DMS114 treated with DMSO at 0.1 percent for 48 hours (cell line): ENCODE measurements around the gene GNG4.
"Not testable (repeated sequence)": the region's sequence is repeated elsewhere in the genome, so short reads cannot be mapped to it uniquely, and the experiment has no call there.

ENCODE experiments used
- DNase-seq: peaks from one replicate; lab custom pipeline; 2025; ENCODE audit not compliant: unreplicated experiment; lab: John Stamatoyannopoulos, UW

Gene GNG4

DNA sequence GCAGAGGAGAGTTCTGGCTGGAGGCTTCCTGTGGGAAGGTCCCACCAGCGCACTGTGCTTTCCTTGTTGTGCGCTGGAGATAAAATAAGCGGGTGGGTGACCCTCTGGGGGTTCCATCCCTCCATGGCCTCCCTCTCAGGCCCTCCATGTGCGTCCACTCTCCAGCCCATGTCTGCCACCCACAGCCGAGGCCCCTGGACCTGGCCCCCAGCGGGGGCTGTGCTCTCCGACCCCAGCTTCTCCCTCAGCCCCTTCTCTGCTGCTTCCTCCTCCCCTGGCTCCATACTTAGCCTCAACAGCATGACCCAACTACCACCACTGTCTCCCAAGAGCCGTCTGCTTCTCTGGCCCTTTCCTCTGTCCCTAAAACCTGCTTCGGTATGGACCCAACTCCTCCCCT, 61.4 kb downstream of the GNG4 start:
- DNase-seq: no peak

DNA sequence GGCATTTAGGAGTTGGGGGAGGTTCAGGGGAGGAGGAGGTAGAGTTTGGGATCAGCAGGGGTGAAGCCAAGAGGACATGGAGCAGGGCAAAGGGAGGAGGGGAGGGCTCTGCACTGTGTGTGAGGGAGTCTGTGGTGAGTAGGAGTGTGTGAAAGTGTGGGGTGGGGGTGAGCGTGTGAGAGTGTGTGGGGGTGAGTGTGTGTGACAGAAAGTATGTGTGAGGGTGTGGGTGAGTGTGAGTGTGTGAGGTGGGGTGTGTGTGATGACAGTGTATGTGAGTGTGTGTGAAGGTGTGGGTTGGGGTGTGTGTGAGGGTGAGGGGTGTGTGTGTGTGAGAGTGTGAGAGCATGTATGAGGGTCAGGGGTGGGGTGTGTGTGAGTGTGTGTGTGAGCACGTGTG, 62.6 kb downstream of the GNG4 start:
- no peak for DNase-seq

DNA sequence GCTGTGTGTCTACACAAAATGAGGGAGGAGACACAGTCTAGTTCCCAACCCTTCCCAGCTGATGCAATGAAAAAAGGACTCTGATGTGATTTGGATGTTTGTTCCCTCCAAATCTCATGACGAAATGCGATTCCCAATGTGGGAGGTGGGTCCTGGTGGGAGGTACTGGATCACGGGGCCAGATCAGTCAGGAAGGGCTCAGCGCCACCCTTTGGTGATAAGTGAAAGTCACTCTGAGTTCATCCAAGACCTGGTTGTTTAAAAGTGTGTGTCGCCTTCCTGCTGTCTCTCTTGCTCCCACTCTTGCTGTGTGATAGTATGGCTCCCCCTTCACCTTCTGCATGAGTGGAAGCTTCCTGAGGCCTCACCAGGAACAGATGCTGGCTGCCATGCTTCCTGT, 63.2 kb downstream of the GNG4 start:
- no peak for DNase-seq

DNA sequence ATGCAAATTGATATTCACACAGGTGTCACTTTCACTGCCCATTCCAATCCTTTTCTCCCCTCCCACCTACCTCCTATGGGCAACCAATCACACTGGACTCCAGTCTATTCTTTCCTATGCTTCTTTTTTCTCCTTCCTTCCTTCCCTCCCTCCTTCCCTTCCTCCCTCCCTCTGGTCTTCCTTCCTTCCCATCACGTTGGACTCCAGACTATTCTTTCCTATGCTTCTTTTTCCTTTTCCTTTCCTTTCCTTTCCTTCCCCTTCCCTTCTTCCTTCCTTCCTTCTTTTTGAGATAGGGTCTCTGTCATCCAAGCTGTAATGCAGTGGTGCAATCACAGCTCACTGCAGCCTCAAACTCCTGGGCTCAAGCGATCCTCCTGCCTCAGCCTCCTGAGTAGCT, 64.6 kb downstream of the GNG4 start:
- DNase-seq: no peak

DNA sequence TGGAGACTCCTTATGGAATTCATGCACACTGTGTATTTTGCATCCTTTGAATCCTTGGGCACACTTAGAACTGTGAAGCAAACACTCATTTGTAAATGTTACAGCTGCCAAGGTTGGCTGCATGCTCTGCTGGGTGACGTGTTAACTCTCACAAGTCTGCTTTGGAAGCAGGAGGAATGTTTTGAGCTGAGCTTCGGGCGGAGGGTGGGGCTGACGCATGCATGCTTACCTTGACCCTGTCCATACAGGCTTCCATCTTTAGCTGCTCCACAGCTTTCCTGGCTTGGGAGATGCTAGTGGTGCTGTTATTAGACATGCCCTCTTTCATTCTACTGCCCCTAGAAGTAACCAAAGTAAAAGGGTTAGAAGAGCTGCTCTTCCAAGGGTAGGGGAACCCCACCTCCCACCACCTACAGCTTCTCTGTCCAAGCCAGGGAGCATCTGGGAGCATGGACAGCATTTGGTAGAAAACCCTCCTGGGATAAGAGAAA, 66.0 kb downstream of the GNG4 start:
- no peak for DNase-seq

DNA sequence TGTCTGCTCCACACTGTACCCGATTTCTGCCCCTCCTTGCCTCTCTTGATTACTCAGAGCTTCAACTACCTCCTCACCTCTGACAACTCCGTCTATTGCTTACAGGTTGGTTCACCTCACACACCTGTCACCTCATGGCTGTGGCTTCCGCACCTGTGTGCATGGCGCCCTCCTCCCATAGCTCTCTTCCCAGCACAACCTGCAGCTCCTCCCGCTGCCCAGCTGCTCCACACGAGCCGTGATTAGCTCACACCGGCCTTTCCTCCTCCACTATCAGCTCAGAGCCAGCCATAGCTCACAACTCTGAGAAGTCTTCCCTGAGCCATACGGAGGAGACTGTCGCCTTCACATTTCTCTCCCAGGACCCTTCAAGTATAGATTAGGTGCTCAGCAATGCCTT, 67.5 kb downstream of the GNG4 start:
- DNase-seq: no peak

DNA sequence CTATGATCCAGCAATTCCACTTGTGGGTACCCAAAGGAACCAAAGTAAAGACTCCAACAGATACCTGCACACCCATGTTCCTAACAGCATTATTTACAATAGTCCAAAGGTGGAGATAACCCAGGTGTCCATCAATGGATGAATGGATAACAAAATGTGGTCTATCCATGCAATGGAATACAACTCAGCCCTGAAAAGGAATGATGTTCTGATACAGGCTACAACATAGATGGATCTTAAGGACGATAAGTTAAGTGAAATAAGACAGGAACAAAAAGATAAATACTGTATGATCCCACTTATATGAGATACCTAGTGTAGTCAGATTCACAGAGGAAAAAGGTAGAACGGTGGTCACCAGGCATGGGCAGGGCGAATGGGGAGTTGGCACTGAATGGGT, 69.7 kb downstream of the GNG4 start:
- DNase-seq: no peak

DNA sequence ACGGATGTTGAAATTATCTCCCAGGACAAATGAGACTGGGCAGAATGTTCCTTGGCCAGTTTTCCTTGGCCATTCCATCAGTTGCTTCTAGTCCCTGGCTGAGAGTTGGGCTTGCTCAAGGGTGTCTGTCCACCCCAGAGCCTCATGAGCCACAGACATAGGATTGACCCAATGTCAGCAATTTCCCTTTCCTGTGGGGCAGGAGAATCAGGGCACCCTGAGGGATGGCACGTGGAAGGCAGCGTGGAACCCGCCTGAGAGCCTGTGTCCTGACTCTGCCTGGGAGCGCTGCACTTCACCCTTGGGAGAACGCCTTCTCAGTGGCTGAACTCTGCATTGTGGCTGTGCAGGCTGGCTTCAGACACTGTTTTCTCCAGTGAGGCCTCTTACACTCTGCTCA, 74.0 kb downstream of the GNG4 start:
- no peak for DNase-seq

DNA sequence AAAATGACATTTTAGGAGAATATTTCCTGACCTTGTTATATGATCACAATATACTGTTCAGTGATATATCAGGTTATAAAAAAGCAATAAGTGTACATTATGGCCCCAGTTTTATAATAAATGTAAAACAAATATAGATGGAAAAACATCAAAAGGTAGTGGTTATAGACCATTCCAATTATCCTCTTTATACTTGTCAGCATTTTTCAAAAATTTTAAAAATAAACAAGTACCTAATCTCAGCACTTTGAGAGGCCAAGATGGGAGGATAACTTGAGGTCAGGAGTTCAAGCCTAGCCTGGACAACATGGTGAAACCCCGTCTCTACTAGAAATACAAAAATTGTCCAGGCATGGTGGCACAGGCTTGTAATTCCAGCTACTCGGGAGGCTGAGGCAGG, 75.7 kb downstream of the GNG4 start:
- no peak for DNase-seq

DNA sequence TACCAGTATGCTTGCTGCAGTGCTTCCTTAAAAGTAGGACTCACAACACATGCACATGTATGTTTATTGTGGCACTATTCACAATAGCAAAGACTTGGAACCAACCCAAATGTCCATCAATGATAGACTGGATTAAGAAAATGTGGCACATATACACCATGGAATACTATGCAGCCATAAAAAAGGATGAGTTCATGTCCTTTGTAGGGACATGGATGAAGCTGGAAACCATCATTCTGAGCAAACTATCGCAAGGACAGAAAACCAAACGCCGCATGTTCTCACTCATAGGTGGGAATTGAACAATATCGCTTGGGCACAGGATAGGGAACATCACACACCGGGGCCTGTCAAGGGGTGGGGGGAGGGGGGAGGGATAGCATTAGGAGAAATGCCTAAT, 76.6 kb downstream of the GNG4 start:
- not testable (repeated sequence) for DNase-seq

DNA sequence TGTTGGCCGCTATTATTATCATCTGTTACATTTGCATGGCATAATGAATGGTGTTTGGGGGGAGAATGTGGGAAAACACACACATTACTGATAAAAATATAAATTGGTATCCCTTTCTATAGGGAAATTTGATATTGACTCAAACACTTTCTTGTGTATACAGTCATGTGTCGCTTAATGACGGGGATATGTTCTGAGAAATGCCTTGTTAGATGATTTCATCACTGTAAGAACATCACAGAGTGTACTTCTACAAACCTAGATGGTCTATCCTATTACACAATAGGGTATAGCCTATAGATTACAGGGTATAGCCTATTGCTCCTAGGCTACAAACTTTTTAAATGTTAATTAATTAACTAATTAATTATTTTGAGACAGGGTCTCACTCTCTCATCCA, 78.1 kb downstream of the GNG4 start:
- no peak for DNase-seq

DNA sequence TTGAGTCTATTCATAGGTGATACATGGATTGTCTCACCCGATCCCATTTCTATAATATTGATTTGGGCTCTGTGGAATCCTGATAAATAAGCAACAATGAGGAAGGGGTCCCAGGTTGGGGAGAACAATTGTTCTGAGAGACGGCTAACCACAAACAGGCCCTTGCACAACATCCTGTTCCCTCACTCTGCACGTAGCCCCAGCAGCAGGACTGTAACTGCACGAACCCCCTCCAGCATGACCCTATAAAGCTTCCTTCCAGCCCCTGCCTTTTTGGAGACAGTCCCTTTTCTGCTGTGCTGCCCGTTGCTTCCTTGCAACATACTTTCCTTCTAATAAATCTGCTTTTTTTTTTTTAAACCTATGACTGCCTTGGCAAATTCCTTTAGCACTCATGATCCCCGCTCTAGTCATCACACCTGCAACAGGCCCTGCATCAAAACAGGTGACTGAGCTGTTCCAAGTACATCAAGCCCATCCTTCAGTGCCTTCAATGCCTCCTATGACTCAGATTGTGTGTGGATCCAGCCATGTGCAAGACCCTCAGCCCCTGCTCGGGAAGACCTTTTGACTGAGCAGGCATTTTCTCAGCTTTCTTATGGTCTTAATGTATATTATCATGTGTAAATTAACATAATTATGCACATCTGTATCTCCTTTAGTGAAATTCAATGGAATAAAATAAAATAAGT, 81.6 kb downstream of the GNG4 start:
- no peak for DNase-seq

DNA sequence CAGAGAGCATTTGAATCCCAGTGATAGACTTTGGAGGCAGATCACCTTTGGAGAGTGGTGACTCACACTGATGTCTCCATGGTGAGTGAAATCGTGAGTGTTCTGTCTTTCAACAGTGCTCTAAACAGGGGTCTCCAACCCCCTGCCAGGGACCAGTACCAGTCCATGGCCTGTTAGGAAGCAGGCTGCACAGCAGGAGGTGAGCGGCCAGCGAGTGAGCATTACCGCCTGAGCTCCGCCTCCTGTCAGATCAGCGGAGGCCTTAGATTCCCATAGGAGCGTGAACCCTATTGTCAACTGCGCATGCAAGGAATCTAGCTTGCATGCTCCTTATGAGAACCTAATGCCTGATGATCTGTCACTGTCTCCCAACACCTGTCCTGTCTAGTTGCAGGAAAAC, 83.5 kb downstream of the GNG4 start:
- DNase-seq: no peak

DNA sequence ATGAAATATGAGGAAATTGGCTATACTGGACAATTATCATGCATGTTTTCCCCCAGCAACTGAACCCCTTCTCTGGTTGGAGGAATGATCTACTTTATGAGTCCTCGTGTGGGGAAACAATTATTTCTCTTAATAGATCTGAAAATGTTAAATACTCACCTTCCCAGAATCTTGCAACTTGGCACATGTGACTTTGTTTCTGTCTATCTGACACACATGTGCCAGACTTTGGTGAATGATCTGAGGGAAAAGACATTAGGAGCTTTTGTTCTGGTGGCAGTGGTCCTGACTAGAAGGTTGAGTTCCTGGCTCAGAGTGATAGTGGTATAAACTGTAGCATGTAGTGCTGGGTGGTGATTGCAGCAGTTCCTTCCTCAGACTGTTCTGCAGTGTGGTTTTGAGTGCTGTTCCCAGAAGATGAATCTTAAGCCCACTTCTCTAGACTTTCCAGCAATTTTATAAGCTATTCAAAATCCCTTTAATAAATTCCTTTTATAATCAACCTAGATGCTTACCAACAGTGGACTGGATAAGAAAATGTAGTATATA, 86.0 kb downstream of the GNG4 start:
- DNase-seq: no peak

DNA sequence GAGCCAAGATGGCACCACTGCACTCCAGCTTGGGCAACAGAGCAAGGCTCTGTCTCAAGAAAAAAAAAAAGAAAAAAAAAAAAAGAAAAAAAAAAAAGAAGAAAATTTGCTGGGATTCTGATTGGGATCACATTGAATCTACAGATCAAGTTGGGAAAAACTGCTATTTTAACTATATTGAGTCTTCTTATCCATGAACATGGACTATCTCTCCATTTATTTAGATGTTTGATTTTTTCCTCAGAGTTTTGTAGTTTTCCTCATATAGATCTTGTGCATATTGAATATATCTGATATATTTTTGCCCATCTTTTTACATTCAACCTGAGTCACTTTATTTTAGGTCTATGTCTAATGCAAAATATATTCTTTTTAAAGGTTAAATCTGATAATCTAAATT, 87.0 kb downstream of the GNG4 start:
- no peak for DNase-seq

DNA sequence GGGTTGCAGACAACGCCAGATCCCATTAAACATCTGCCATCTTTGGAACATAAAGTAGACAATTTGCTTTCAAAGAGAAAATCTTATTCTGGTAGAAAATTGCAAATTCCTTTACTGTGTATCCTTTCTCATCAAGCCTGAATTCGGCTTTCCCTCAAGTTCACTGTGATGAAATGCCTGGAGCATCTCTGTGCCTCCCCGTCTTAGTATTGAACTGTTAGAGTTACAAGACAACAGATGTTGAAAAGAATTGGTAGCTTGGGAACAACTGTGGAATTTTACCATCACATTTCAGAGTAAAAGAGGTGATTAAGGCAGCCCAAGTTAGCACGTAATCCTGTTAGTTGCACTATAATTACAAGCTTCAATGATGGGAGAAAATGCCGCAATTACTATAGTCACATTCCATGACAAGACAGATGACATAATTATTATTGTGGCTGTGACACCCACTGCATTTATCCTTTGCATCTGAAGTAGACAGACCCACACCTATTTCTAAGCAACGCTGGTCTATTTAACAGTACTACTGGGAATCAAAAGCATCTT, 90.9 kb downstream of the GNG4 start:
- DNase-seq: no peak

DNA sequence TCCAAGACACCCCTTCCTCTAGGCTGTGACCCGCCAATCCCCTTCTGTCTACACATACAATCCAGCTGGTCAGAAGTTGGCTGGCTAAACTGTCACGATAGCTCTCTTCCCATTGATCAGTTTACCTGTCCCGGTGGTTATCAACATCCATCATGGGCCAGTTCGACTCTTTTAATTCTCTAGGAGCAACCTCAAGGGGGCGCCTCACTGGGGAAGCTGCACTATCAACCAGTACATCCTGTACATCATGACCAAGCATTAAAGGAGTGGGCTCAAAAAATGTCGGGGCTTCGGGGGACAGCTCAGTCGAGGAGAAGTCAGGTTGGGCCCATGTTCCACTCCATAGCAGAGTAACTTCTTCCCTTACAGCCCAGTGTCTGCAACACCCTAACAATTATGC, 92.1 kb downstream of the GNG4 start:
- no peak for DNase-seq

DNA sequence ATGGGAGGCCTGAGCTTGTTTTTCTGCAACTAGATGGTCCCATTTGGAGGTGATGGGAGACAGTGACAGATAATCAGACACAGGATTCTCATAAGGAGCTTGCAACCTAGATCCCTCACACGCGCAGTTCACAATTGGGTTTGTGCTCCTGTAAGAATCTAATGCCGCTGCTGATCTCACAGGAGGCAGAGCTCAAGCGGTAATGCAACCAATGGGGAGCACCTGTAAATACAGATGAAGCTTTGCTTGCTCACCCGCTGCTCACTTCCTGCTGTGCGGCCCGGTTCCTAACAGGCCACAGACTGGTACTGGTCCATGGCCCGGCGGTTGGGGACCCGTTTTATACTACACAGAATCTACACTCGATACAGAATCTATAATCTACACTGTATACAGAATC, 92.8 kb downstream of the GNG4 start:
- no peak for DNase-seq

DNA sequence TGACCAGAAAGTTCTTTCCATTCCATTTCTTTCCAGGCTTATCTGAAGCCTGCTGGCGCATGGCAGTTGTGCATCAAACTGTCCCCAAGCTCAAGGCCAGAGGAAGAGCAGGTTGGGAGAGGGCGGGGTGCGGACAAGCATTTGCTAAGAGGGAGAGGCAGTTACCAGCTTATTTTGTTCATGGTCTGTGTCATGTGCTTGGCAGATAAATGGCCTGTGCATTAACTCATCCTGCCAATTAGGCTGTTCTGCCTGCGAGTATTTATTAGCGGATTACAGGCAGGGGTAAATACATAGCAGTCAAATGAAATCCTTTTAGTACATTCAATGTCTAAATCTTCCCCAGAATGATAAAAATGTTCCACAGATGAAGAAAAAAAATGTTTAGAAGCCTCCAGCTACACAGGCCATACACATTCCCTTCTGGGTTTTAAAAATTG, 96.5 kb downstream of the GNG4 start:
- no peak for DNase-seq

DNA sequence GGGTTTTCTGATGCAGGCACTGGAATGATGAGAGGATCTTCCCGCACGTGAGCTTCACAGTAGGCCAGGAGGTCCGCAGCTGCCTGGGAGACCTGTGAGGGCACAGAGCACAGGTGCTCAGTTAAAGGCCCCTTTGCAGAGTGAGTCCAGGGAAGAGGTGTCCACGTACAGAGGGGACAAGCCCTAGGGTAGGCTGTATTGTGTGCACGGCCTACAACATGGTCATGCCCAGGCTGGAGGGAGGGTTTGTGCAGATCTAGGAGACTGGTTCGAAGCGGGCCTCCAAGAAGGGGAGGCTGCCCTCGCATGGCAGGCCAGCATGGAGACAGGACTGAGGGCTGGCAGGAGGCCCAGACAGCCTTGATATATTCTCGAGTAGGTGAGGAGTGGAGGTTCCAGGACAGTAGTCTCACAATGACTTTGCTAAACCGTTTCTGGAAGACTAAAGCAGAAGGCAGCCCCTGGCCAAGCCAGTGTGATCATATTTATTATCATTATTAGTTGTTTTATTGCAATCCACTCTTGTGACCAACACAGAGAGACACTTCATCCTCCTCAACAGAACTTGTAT, 97.4 kb downstream of the GNG4 start:
- DNase-seq: no peak

DNA sequence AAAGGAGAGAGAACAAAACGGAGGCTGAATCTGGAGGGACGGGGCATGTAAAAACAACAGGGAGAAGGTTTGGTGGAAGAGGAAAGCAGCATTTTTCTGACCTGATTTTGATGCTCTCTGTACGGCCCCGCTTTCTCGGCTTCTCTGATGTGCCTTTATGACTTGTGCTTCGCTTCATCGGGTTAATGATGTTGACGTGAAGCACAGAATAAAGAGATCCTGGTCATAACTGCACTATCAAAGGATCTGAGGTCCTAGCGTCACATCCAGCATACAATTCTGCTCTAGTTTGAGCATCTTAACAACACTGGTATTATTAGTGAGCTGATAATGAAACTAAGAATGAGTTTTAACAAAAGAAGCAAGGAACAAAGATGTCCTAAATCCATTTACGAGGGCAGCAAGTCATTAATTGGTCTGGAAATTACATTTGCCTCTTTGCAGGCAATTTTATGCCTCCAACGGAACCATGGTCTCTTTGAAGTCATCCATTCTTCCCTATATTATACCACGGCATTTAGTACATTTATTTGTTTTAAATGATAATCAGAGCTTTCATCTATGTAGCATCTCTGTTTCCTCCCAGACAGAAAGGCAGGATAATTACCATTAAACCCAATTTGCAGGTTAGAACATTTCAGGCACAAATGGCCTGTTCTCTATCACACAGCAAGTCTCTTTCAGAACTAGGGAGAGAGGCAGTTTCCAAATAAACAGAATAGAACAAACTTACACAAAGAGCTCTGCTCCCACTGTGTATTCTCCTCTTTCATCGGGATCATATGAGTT, 100.0 kb downstream of the GNG4 start:
- no peak for DNase-seq
